A204.1 (cell line): ENCODE results near the gene PDGFA.

ENCODE experiments used
- FAIRE-seq: peaks from 2 replicates; lab custom pipeline; 2012; peaks lifted over from hg19 to GRCh38; lab: Jason Lieb, UNC

The PDGFA gene

GRCh38 chr7:516606-517456 lies 2.8 kb downstream of the PDGFA start:
- no peak for FAIRE-seq

- no peak for FAIRE-seq
These were observed 3.4 kb downstream of the PDGFA start for GRCh38 chr7:516216-516605.

- FAIRE-seq = no peak
These were observed 4.0 kb downstream of the PDGFA start for GRCh38 chr7:515628-516027.

- FAIRE-seq = no peak
These were observed 4.7 kb downstream of the PDGFA start for GRCh38 chr7:514651-515598.

- no peak for FAIRE-seq
These were observed 5.4 kb downstream of the PDGFA start for GRCh38 chr7:514242-514641.

- FAIRE-seq = no peak
These were observed 6.0 kb downstream of the PDGFA start for GRCh38 chr7:513521-514166.

- FAIRE-seq = no peak
These were observed 6.9 kb downstream of the PDGFA start for GRCh38 chr7:512541-513311.

- FAIRE-seq = no peak
These were observed 7.5 kb downstream of the PDGFA start for GRCh38 chr7:512146-512510.

- no peak for FAIRE-seq
These were observed 8.0 kb downstream of the PDGFA start for GRCh38 chr7:511476-512145.

- no peak for FAIRE-seq
These were observed 8.8 kb downstream of the PDGFA start for GRCh38 chr7:510782-511281.

- FAIRE-seq = no peak
These were observed 9.5 kb downstream of the PDGFA start for GRCh38 chr7:510131-510481.

GRCh38 chr7:509426-510130 lies 10.1 kb downstream of the PDGFA start:
- FAIRE-seq = no peak

- no peak for FAIRE-seq
These were observed 11.0 kb downstream of the PDGFA start for GRCh38 chr7:508461-509170.

GRCh38 chr7:507623-508300 lies 11.9 kb downstream of the PDGFA start:
- FAIRE-seq = no peak

- FAIRE-seq = no peak
These were observed 12.6 kb downstream of the PDGFA start for GRCh38 chr7:506921-507622.

GRCh38 chr7:506391-506831 lies 13.2 kb downstream of the PDGFA start:
- FAIRE-seq = no peak

GRCh38 chr7:505171-505570 lies 14.5 kb downstream of the PDGFA start:
- FAIRE-seq = no peak

- no peak for FAIRE-seq
These were observed 15.2 kb downstream of the PDGFA start for GRCh38 chr7:504221-505111.
